HG03457 (cell line): ENCODE results near the gene ADGRA3.
"Not testable (repeated sequence)": the region's sequence is repeated elsewhere in the genome, so short reads cannot be mapped to it uniquely, and the experiment has no call there.

Experiments
- ATAC-seq: cut with Tn5 transposase; IDR thresholded peaks from one replicate; pipeline ENCODE4 v1.9.1; 2021; ENCODE audit warnings: moderate number of reproducible peaks; ENCODE audit not compliant: unreplicated experiment

Gene ADGRA3

DNA sequence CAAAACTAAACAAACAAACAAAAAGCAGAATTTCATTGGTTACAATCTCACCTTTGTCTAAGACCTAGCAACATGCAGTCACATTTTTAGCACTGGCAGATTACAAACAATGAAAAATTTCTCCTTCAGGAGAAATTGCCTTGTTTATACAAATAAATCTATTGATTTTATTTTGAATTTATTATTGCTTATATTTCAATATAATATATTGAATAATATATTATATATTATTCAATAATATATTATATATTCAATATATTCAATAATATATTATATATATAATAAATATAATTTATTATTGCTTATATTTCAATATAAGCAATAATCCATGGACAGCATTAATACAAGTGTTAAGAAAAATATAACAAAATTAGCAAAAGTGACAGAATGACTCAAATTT lies 131.7 kb downstream of the ADGRA3 start:
- ATAC-seq, result no peak

DNA sequence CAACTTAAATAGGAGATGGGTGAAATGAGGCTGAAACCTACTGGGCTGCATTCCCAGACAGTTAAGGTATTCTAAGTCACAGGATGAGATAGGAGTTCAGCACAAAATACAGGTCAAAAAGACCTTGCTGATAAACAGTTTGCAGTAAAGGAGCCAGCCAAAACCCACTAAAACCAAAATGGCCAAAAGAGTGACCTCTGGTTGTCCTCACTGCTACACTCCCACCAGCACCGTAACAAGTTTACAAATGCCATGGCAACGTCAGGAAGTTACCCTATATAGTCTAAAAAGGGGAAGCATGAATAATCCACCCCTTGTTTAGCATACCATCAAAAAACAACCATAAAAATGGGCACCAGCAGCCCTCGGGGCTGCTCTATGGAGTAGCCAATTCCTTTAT lies 133.7 kb downstream of the ADGRA3 start:
- not testable (repeated sequence) for ATAC-seq

DNA sequence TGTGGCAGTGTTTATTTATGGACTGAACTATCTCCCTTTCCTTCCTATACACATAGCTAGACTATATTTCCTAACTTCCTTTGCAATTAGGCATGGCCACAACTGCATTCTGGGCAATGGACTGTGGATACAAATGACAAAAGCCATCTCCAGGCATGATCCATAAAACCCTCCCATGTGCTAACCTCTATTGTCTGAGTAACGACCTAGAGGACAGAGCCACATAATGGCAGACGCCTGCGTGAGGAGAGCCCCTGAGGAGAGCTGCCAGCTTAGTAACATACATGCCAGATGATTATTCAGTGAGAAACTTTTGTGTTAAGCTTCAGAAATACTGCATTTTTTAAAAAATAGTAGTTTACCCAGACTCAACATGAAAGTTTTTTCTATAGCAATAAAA lies 142.9 kb downstream of the ADGRA3 start:
- no peak for ATAC-seq

DNA sequence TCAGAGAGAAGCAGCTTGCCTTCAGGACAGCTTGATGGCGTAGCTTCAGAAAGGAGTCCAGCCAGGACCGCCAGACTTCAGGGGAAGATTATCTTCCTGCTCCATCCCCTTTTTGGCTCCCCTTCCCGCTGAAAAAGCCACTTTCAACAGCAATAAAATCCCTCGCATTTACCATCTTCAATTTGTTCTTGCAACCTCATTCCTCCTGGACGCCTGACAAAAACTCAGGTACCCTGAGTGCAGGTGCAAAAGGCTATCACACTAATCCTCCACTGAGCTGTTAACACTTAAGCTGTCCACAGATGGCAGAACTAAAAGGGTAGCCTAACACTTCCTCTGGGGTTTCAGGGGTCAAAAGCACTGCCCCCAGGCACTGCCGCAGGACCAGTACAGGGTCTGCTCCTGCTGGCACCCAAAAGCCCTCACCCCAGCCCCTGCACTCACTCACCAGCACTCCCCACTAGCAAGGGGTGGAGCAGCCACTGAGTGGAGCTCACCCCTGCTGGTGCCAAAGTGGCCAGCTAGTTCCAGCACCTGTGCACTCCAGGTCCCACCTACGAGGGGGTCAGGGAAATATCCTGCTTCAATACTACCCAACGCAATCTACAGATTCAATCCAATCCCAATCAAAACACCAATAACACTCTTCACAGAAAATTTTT lies 145.8 kb downstream of the ADGRA3 start:
- ATAC-seq, result no peak

DNA sequence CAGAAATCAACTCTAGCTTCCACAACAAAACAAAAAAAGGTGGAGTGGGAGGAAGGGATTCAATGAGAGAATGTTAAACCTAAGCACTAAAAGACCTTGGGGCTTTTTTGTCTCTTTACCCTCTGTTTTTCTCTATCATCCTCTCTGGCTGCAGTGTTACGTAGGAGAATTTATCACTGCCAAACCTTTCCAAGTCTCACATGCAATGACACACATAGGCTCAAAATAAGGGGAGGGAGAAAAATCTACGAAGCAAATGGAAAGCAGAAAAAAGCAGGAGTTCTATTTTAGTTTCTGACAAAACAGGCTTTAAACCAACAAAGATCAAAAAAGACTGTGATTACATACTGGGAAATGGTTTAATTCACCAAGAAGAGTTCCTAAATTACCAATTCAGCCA lies 152.1 kb downstream of the ADGRA3 start:
- ATAC-seq, result no peak

DNA sequence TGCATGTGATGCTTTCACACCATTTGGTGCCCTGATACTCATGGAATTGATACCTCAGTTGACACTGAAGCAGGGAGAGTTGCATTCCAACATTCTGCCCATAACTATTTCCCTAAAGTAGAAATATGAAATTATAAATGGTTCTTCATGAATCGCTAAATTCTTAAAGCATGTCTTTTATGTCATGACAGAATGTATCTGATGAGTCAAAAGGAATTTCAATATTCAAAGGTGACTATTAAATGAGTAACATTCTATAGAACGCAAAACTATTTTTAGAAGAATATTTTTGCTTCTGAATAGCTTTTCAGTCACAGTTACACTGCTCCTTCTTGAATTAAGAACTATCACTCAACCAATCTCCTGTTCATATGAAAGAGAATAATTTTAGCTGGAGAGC lies 152.8 kb downstream of the ADGRA3 start:
- no peak for ATAC-seq

DNA sequence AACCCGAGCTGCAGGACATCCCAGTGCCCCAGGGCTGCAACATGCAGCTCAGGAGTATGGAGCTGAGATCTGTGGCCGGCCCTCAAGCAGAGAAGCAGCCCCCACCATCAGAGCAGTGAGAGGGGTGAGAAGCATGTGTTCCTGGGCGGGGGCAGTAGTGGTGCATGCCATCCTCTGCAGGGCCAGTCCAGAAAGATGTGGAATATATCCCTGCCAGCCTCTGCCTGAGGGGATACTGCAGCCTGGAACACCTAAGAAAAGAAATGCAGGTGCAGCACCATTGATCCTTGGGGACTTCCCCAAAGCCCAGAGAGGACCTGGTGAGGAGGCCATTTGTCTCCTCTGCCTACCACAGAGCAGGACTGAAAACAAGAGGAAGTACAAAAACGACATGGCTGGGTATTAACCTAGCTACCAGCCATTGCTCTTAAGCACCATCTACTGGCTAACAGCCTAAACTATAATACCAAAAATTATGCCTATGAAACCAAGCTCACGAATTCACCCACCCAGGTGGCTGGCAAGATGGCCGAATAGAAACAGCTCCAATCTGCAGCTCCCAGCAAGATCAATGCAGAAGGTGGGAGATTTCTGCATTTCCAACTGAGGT lies 158.8 kb downstream of the ADGRA3 start:
- ATAC-seq, result no peak

DNA sequence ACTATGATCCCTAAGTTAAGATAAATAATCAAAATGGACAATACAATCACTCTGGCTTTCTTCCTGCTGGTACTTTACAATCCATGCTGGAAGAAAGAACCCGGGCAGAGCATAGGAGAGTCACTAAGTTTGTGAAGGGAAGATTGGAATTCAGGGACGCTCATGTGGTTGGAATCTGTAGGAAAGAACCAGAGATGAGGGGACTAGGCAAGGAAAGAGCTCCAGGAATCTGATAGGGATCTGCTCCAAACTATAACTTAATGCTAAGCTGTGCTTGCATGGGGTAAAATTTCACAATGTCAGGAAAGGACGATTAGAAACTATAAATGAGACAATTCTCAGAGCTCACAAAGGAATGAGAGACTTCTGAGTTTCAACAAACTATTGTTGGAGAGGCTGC lies 167.5 kb downstream of the ADGRA3 start:
- ATAC-seq, result no peak

DNA sequence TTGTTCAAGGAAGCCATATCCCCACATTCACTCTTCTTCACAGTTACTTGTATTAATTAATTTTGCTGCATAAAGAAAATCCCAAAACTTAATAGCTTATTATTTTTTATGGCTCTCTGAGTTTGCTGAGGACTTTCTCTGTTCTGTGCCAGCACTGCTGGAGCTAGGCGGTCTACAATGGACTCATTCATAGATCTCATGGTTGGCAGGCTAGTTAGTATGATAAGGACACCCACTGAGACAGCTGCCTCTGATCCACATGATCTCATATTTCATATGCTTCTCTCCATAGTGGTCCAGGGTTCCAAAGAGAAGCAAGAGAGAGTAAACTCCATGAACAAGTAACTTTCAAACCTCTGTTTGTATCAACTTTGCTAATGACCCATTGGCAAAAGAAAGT lies 170.2 kb downstream of the ADGRA3 start:
- no peak for ATAC-seq

DNA sequence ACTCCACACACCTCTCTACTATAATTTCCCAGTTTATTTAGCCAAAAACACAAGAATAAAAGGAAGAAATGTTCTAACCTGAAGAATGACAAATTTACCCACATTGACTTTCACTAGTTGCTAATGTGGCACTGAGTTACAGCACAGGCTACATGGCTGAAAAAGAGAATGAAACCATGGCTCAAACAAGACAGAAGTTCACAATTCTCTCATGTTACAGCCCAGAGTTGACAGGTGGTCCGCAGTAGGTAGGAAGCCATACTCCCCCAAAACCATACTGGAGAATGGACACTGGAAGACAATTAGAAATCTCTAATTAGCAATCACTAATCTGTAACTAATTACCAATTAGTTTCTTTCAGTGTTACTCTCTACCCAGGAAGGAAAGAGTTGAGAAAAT lies 170.8 kb downstream of the ADGRA3 start:
- no peak for ATAC-seq

DNA sequence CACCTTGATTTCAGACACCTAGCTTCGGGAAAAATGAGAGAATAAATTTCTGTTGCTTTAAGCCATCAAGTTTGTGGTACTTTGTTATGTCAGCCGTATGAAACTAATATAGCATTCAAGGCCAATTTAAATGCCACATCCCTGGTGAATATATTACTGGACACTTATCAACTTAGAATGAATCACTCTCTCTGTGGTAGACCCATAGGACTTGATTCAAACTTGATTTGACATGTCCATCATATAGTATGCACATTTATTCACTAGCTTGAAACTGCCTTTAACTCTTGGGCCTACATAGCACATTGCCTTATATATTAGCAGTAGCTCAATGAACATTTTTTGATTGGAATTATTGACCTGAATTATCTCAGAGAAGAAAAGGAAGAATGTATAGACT lies 172.3 kb downstream of the ADGRA3 start:
- ATAC-seq, result no peak

DNA sequence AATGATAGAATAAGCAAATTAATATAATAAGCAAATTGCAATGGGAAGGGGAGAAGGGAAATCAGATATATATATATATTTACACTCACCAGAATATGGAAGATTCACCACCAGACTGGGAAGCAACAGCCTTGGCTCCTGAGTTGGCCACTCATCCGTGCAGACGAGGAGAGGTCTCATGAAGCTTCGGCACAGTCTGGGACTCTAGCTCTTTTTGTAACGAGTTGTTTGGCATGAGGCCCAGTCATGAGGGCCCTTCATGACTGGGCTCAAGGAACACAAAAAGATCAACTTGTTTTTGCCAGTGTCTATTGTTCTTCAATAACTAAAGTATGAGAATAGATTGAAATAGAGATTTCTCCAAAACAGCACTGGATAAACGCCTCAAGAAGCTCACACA lies 176.4 kb downstream of the ADGRA3 start:
- no peak for ATAC-seq

DNA sequence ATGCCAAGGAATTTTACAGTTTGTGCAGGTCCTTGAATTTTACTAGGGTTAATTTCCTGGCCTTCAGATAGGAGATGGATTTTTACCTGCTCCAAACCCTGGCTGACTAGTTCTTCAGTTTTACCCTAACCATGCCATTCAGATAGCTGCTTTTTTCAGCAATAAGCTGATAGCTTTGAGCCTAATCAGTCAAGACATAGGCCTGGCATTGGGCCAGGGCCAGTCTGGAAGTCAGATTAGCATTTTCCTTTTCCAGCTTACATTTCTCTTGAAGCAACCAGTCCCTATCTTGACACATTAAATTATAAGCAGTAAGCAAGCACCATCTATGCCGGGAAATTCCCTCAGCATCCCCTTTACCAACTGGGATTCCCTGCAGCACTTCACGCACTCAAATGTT lies 177.1 kb downstream of the ADGRA3 start:
- no peak for ATAC-seq
